Measurements from ENCODE around the gene KSR2.

The KSR2 gene

DNA sequence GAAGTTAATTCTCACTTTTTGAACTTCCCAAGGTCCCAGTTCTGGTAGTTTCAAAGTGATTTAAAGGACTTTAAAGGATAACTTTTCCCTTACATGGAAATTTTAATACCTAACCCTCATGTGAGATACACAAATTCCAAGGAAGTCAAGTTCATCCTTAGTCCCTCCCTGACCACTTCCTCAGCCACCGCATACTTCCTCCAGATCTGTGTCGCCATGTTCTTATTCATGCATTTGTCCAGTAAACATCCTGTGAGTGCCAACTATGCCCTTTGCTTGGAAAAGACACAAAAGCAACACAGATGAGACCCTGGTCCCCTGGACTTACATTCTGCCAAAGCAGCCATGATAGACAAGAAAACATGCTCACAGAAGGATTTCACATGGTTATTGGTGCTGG, 206.6 kb downstream of the KSR2 start:
- Histone ChIP-seq H3K27ac (ENCODE audit: low read depth, low read length, poor library complexity, severe bottlenecking) (no peak overlapping the region), H3K4me3 (ENCODE audit: low read depth, low read length, poor library complexity, severe bottlenecking) (no peak overlapping the region), H4K20me1 (ENCODE audit: insufficient read depth, low read length) (no peaks in the 10 kb centered on the region), H3K79me2 (ENCODE audit: insufficient read depth, low read length) (no peaks in the 10 kb centered on the region), H3K9ac (ENCODE audit: low read length) (no peak overlapping the region), H3K4me1 (ENCODE audit: insufficient read depth, low read length, severe bottlenecking) (no peaks in the 10 kb centered on the region), H3K9me3 (ENCODE audit: low read length) (no peaks in the 10 kb centered on the region), H3F3A (ENCODE audit: insufficient read depth, low read length) (no peaks in the 10 kb centered on the region), H3K4me2 (ENCODE audit: low read length) (no peak overlapping the region), H3K36me3 (ENCODE audit: insufficient read depth, low read length) (no peaks in the 10 kb centered on the region), H2AFZ (ENCODE audit: low read length) (no peak overlapping the region), H3K9me2 (ENCODE audit: low read depth, low read length) (no peaks in the 10 kb centered on the region), H3K27me3 (ENCODE audit: insufficient read depth, low read length) (no peaks in the 10 kb centered on the region)
- TF ChIP-seq, protein P1, sequence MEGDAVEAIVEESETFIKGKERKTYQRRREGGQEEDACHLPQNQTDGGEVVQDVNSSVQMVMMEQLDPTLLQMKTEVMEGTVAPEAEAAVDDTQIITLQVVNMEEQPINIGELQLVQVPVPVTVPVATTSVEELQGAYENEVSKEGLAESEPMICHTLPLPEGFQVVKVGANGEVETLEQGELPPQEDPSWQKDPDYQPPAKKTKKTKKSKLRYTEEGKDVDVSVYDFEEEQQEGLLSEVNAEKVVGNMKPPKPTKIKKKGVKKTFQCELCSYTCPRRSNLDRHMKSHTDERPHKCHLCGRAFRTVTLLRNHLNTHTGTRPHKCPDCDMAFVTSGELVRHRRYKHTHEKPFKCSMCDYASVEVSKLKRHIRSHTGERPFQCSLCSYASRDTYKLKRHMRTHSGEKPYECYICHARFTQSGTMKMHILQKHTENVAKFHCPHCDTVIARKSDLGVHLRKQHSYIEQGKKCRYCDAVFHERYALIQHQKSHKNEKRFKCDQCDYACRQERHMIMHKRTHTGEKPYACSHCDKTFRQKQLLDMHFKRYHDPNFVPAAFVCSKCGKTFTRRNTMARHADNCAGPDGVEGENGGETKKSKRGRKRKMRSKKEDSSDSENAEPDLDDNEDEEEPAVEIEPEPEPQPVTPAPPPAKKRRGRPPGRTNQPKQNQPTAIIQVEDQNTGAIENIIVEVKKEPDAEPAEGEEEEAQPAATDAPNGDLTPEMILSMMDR (IDR thresholded peaks at IDR 0.05; ENCODE audit: low read length) = no peak
- TF ChIP-seq EZH2 (IDR thresholded peaks at IDR 0.05; ENCODE audit: borderline replicate concordance, low read length) = no peak

- Histone ChIP-seq H3F3A (ENCODE audit: insufficient read depth, low read length) (no peaks in the 10 kb centered on the region), H3K4me1 (ENCODE audit: insufficient read depth, low read length, severe bottlenecking) (no peaks in the 10 kb centered on the region), H3K4me2 (ENCODE audit: low read length) (no peak overlapping the region), H2AFZ (ENCODE audit: low read length) (no peak overlapping the region), H3K27me3 (ENCODE audit: insufficient read depth, low read length) (no peaks in the 10 kb centered on the region), H3K36me3 (ENCODE audit: insufficient read depth, low read length) (no peaks in the 10 kb centered on the region), H4K20me1 (ENCODE audit: insufficient read depth, low read length) (no peaks in the 10 kb centered on the region), H3K9me3 (ENCODE audit: low read length) (no peaks in the 10 kb centered on the region), H3K79me2 (ENCODE audit: insufficient read depth, low read length) (no peaks in the 10 kb centered on the region), H3K9ac (ENCODE audit: low read length) (no peak overlapping the region), H3K4me3 (ENCODE audit: low read depth, low read length, poor library complexity, severe bottlenecking) (no peak overlapping the region), H3K27ac (ENCODE audit: low read depth, low read length, poor library complexity, severe bottlenecking) (no peak overlapping the region), H3K9me2 (ENCODE audit: low read depth, low read length) (no peaks in the 10 kb centered on the region)
- TF ChIP-seq, protein P1 (IDR thresholded peaks at IDR 0.05; ENCODE audit: low read length) = no peak
- no peak for TF ChIP-seq EZH2 (IDR thresholded peaks at IDR 0.05; ENCODE audit: borderline replicate concordance, low read length)
Observed at GRCh38 chr12:117761528-117762100, 207.2 kb downstream of the KSR2 start.

- H3F3A ChIP-seq (ENCODE audit: insufficient read depth, low read length) = no peaks in the 10 kb centered on the region
- no peaks in the 10 kb centered on the region for H3K9me3 ChIP-seq (ENCODE audit: low read length)
- TF ChIP-seq EZH2 (IDR thresholded peaks at IDR 0.05; ENCODE audit: borderline replicate concordance, low read length) = no peak
- TF ChIP-seq, protein P1 (IDR thresholded peaks at IDR 0.05; ENCODE audit: low read length) = no peak
- H3K4me2 ChIP-seq (ENCODE audit: low read length) = no peak overlapping the region
- no peaks in the 10 kb centered on the region for H3K9me2 ChIP-seq (ENCODE audit: low read depth, low read length)
- H4K20me1 ChIP-seq (ENCODE audit: insufficient read depth, low read length) = no peaks in the 10 kb centered on the region
- no peak overlapping the region for H3K4me3 ChIP-seq (ENCODE audit: low read depth, low read length, poor library complexity, severe bottlenecking)
- no peak overlapping the region for H3K27ac ChIP-seq (ENCODE audit: low read depth, low read length, poor library complexity, severe bottlenecking)
- no peaks in the 10 kb centered on the region for H3K79me2 ChIP-seq (ENCODE audit: insufficient read depth, low read length)
- H3K9ac ChIP-seq (ENCODE audit: low read length) = no peak overlapping the region
- no peaks in the 10 kb centered on the region for H3K27me3 ChIP-seq (ENCODE audit: insufficient read depth, low read length)
- H3K4me1 ChIP-seq (ENCODE audit: insufficient read depth, low read length, severe bottlenecking) = no peaks in the 10 kb centered on the region
- H3K36me3 ChIP-seq (ENCODE audit: insufficient read depth, low read length) = no peaks in the 10 kb centered on the region
- H2AFZ ChIP-seq (ENCODE audit: low read length) = no peak overlapping the region
Observed at GRCh38 chr12:117760990-117761389, 207.8 kb downstream of the KSR2 start.
